HG03103 (cell line): Measurements from ENCODE around the gene OAS2.
"Not testable (repeated sequence)": the region's sequence is repeated elsewhere in the genome, so short reads cannot be mapped to it uniquely, and the experiment has no call there.

Source experiments
- ATAC-seq: cut with Tn5 transposase; IDR thresholded peaks from one replicate; pipeline ENCODE4 v1.9.1; 2021; ENCODE audit warnings: low read depth; ENCODE audit not compliant: unreplicated experiment

Gene OAS2

DNA sequence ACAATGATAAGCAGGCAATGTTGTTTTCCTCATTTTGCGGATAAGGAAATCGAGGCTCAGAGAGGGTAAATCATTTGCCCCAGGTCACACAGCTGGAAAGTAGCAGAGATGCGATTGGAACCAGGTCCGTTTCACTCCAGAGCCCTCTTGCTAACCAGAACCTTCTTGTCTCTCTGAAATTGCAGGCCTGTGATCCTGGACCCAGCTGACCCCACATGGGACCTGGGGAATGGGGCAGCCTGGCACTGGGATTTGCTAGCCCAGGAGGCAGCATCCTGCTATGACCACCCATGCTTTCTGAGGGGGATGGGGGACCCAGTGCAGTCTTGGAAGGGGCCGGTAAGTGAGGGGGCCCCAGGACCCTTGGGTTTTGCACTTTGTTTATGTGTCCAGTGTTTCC is 30.6 kb upstream of the OAS2 start:
- no peak for ATAC-seq

DNA sequence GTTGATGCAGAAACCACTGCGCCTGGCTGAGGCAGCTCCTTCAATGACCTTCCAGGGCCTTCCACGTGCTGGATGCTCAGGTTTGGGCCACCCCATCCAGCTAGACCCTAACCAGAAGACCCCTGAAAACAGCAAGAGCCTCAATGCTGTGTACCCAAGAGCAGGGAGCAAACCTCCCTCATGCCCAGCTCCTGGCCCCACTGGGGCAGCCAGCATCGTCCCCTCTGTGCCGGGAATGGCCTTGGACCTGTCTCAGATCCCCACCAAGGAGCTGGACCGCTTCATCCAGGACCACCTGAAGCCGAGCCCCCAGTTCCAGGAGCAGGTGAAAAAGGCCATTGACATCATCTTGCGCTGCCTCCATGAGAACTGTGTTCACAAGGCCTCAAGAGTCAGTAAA is 29.5 kb upstream of the OAS2 start:
- no peak for ATAC-seq

DNA sequence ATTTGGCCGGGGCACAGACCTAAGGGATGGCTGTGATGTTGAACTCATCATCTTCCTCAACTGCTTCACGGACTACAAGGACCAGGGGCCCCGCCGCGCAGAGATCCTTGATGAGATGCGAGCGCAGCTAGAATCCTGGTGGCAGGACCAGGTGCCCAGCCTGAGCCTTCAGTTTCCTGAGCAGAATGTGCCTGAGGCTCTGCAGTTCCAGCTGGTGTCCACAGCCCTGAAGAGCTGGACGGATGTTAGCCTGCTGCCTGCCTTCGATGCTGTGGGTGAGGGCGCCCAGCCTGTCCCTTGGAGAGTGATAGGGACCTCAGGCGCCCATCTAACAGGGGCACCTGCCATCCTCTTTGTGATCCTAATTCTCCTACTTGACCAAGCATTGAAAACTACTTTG is 27.6 kb upstream of the OAS2 start:
- ATAC-seq, result no peak

DNA sequence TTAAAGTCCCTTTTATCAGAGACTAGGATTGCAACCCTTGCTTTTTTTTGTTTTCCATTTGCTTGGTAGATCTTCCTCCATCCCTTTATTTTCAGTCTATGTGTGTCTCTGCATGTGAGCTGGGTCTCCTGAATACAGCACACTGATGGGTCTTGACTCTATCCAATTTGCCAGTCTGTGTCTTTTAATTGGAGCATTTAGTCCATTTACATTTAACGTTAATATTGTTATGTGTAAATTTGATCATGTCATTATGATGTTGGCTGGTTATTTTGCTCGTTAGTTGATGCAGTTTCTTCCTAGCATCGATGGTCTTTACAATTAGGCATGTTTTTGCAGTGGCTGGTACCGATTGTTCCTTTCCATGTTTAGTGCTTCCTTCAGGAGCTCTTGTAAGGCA is 21.2 kb upstream of the OAS2 start:
- not testable (repeated sequence) for ATAC-seq

DNA sequence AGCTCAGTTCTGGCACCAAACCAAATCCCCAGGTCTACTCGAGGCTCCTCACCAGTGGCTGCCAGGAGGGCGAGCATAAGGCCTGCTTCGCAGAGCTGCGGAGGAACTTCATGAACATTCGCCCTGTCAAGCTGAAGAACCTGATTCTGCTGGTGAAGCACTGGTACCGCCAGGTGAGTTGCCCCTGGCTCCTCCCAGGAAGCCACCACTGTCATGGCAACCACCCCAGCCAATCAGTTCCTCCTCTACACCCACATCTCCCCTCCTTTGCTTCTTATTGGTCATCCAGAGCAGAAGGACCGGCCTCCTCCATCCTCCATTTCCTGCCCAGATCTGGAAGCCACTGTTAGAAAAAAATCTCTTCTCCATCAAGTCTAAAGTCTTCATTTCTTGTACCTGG is 17.2 kb upstream of the OAS2 start:
- no peak for ATAC-seq

DNA sequence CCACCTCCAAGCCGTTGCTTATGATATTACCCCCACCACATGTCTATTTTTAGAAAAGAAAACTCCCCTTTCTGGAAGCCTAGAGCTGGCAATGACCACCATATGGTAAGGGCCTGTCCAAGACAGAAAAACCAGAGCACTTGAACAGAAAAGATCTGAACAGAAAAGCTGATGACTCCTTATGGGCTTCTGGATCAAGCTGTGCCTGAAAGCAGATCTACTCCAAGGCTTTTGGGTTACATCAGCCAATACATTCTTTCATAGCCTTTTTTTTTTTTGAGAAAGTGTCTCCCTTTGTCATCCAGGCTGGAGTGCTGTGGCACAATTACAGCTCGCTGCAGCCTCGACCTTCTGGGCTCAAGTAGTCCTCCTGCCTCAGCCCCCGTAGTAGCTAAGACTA is 16.8 kb upstream of the OAS2 start:
- ATAC-seq, result no peak

DNA sequence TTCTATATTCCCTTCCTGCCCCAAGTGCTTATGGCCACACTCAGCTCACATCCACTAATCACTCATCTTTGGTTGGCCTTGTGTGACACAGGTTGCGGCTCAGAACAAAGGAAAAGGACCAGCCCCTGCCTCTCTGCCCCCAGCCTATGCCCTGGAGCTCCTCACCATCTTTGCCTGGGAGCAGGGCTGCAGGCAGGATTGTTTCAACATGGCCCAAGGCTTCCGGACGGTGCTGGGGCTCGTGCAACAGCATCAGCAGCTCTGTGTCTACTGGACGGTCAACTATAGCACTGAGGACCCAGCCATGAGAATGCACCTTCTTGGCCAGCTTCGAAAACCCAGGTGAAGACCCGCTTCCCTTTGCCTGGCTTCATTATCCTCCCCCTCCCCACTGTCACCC is 15.8 kb upstream of the OAS2 start:
- no peak for ATAC-seq

DNA sequence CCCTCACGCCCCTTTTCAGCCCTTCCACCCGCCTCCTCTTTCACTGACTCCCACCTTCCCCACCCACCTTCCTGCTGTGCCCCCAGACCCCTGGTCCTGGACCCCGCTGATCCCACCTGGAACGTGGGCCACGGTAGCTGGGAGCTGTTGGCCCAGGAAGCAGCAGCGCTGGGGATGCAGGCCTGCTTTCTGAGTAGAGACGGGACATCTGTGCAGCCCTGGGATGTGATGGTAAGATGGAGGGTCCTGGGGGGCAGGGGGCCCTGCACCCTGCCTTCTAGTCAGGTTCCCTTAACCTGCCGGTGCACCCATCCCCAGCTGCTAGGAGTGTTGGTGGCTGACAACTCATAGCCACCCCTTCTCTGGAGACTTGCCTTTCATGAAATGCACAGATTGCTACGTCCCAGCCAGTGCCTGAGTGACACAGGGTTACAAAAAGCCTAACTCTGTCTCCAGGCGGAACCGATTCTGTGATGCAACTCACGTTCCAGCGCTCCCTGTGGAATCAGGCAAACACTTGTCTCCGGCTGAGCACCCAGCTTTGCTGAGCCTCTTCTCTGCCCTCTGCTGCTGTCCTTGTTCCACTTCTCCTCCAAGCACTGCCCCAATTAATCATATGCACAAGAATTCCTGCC is 15.0 kb upstream of the OAS2 start:
- ATAC-seq, result no peak

DNA sequence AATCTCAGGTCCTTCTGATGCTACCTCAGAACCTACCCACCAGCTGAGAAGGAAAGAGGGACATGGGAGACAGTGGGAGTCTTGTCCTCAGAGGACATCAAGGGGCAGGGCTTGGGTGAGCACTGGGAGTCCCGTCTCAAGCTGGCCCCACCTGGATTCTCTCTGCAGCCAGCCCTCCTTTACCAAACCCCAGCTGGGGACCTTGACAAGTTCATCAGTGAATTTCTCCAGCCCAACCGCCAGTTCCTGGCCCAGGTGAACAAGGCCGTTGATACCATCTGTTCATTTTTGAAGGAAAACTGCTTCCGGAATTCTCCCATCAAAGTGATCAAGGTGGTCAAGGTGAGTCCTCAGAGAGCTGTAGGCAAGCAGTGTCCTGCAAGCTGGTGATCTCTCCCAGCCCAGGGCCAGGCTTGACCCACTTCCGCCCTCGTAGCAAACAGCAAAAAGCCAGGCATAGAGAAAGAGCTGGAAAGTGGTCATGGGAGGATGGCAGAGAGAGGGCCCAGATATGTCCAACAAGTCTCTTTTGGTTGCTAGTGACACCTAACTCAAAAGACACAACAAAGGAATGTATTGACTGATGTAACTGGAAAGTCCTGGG is 14.2 kb upstream of the OAS2 start:
- no peak for ATAC-seq

DNA sequence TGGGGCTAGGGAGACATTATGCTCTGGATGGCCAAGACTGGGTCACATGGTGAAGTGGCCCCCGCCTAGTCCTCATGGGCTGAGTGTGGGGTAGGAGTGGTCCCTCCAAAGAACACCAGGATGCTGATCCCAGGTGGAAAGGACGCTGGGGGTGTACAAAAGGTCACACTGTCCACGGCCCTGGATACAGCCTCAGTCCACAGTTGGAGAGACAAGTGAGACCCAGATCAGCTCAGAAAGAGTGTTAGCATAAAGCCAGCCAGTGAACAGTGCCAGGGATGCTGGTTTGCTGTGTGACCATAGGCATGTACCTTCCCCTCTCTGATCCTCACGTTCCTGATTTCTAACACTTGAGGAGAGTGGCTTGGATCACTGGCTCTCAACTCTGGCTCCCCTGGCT is 13.4 kb upstream of the OAS2 start:
- no peak for ATAC-seq

DNA sequence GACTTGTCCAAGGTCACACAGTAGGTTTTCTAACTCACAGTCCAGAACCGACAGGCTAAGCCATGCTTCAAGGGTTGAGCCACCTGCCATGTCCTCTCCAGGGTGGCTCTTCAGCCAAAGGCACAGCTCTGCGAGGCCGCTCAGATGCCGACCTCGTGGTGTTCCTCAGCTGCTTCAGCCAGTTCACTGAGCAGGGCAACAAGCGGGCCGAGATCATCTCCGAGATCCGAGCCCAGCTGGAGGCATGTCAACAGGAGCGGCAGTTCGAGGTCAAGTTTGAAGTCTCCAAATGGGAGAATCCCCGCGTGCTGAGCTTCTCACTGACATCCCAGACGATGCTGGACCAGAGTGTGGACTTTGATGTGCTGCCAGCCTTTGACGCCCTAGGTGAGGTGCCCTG is 12.7 kb upstream of the OAS2 start:
- ATAC-seq, result no peak

DNA sequence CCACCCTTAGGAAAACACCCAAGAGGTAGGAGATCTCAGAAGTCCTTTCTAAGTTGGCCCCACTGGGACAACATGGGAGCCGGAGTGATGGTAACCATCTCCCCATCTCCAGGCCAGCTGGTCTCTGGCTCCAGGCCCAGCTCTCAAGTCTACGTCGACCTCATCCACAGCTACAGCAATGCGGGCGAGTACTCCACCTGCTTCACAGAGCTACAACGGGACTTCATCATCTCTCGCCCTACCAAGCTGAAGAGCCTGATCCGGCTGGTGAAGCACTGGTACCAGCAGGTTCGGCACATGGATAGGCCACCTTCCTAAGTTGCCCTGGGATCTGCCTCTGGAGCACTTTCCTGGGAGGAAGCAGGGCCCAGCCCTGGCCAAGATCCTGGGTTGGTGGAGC is 11.0 kb upstream of the OAS2 start:
- ATAC-seq, result no peak

DNA sequence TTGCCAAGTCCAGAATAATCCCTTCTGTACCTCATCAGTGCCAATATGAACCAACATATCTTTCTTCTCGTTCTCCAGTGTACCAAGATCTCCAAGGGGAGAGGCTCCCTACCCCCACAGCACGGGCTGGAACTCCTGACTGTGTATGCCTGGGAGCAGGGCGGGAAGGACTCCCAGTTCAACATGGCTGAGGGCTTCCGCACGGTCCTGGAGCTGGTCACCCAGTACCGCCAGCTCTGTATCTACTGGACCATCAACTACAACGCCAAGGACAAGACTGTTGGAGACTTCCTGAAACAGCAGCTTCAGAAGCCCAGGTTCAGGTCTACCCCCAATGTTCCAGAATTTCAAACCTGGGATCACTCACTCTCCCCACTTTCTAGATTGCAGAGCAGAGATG is 10.5 kb upstream of the OAS2 start:
- ATAC-seq, result no peak

DNA sequence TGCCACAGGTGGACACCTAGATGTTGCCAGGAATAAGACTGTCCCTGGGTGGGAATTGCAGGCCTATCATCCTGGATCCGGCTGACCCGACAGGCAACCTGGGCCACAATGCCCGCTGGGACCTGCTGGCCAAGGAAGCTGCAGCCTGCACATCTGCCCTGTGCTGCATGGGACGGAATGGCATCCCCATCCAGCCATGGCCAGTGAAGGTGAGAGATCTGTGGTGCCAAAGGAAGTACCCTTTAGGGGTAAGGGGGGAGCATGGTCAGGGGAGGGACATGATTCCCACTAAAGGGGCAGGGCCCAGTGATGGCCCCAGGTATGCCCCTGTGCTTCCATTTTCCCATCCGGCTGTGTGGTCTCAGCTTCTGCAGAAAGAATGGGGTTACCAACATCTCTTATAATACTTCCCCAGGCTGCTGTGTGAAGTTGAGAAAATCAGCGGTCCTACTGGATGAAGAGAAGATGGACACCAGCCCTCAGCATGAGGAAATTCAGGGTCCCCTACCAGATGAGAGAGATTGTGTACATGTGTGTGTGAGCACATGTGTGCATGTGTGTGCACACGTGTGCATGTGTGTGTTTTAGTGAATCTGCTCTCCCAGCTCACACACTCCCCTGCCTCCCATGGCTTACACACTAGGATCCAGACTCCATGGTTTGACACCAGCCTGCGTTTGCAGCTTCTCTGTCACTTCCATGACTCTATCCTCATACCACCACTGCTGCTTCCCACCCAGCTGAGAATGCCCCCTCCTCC is 8.6 kb upstream of the OAS2 start:
- ATAC-seq, result no peak

DNA sequence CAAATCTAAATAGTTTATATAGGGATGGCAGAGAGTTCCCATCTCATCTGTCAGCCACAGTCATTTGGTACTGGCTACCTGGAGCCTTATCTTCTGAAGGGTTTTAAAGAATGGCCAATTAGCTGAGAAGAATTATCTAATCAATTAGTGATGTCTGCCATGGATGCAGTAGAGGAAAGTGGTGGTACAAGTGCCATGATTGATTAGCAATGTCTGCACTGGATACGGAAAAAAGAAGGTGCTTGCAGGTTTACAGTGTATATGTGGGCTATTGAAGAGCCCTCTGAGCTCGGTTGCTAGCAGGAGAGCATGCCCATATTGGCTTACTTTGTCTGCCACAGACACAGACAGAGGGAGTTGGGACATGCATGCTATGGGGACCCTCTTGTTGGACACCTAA is 7.9 kb upstream of the OAS2 start:
- no peak for ATAC-seq

DNA sequence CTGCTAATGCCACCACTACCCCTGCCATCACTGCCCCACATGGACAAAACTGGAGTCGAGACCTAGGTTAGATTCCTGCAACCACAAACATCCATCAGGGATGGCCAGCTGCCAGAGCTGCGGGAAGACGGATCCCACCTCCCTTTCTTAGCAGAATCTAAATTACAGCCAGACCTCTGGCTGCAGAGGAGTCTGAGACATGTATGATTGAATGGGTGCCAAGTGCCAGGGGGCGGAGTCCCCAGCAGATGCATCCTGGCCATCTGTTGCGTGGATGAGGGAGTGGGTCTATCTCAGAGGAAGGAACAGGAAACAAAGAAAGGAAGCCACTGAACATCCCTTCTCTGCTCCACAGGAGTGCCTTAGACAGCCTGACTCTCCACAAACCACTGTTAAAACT is 7.1 kb upstream of the OAS2 start:
- ATAC-seq, result no peak

DNA sequence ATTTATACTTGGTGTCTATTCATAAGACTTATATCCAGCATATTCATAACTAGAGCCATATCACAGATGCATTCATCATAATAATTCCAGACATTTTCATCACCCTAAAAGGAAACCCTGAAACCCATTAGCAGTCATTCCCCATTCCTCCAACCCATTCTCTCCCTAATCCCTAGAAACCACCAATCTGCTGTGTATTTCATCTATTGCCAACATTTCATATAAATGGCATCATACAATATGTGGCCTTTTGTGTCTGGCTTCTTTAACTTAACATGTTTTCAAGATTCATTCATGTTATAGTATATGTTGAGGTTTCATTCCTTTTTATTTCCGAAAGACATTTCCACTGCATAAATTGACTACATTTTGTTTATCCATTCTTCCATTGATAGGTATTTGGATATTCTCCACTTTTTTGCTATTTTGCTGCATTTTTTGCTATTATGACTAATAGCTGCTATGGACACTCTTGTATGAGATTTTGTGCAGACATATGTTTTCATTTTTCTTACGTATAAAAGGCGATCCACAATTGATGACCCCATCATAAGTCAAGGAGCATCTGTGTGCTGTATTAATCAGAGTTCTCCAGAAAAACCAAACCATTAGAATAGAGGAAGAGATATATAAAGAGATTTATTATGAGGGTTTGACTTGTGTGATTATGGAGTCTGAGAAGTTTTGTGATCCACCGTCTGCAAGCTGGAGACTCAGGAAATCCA is 5.1 kb upstream of the OAS2 start:
- ATAC-seq, result no peak

DNA sequence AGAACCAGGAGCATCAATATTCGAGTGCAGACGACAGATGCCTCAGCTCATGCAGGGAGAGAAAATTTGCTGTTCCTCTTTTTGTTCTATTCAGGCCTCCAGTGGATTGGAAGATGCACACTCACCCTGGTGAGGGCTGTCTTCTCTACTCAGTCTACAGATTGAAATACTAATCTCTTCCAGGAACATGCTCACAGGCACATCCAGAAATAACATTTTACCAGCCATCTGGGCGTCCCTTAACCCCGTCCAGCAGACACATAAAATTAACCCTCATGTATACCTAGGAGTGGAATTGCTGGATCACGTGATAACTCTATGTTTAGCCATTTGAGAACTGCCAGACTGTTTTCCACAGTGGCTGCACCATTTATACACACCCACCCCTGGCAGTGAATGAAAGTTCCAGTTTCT is 4.5 kb upstream of the OAS2 start:
- ATAC-seq, result no peak

DNA sequence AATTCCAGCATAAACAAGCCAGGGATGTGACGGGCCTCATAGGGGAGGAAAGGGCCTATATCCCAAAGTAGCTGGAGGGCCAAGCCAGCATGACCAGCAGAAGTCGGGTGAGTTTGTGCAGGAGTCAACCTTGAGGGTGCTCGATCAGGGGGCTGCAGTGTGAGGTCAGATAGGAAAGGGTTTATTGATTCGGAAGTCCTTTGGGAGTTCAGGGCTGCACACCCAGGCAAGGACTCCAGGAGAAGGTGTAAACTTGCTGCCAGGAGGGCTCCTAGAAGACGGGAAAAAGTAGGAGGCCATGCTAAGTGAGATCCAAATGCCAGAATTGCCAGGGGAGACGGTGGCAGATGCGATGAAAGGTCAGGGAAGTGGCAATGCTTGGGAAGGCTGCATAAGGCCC is 3.4 kb upstream of the OAS2 start:
- no peak for ATAC-seq

DNA sequence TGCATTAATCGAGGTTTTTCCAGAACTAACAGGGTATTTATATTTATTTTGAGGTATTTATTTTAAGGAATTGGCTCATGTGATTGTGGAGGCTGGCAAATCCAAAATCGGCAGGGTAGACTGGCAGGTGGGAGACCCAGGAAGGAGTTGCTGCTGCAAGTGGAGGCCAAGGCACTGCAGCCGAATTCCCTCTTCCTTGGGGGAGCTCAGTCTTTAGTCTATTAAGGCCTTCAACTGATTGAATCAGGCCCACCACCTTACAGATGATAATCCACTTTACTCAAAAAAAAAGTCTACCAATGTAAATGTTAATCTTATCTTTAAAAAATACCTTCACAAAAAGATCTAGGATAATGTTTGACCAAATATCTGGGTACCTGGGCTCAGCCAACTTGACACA is 1.2 kb upstream of the OAS2 start:
- ATAC-seq, result no peak

DNA sequence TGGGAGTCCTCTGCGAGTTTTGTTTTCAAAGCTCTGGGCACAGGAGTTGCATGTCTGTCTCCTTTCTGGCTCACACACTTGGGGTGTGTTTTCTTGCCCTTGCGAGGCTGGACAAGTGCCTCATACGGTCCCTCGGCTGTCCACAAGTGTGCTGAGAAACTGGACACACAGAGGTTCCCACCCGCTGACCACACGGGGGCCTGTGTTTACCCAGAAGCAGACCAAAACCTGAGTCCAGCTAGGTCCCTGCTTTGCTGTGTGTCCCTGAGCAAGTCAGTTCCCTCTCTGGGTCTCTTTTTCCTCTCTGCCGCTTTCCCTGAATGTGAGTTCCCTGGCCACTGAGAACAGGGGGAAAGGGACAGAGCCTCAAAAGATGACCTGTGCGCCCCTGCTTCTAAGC is 678 bp upstream of the OAS2 start:
- ATAC-seq, result no peak
